Testis (tissue), 3 donors: ENCODE measurements around the gene CCNY. TPM values are rescaled to one million over a fixed set of nuclear protein-coding genes. Genes with fewer than 3 reads are reported as not detected.

ENCODE experiments used
- DNase-seq: peaks from one replicate; pipeline ENCODE4 v3.0.0-alpha.2; 2019
- H3K27ac ChIP-seq, 2 donors: fragments of 200-600 bp; sonication (generic); one replicate each; pipeline ENCODE4 v1.5.1; 2019
- H3K27me3 ChIP-seq: fragments of 200-600 bp; sonication (generic); one replicate; pipeline ENCODE4 v1.5.1; 2019
- H3K36me3 ChIP-seq: fragments of 200-600 bp; sonication (generic); one replicate; pipeline ENCODE4 v1.5.1; 2017; ENCODE audit warnings: low read depth; ENCODE audit errors: missing control alignments
- H3K4me1 ChIP-seq: fragments of 200-600 bp; sonication (generic); one replicate; pipeline ENCODE4 v1.5.1; 2019
- H3K4me3 ChIP-seq, 2 donors: fragments of 200-600 bp; sonication (generic); one replicate each; pipeline ENCODE4 v1.5.1; 2017 to 2019
- H3K9me3 ChIP-seq: fragments of 200-600 bp; sonication (generic); one replicate; pipeline ENCODE4 v1.5.1; 2017
- CTCF ChIP-seq, 3 experiments: fragments of 450-650 bp in 2 of 3; fragments of 200-600 bp in 1 of 3; sonication (generic) in 1 of 3; IDR thresholded peaks; one replicate each; pipeline ENCODE4 v1.5.1; 2016 to 2019; ENCODE audit warnings: antibody characterized with exemption in 3 of 3, mild to moderate bottlenecking in 2 of 3, moderate library complexity in 1 of 3
- POLR2A ChIP-seq: fragments of 450-650 bp; IDR thresholded peaks from one replicate; pipeline ENCODE4 v1.6.1; 2017; ENCODE audit warnings: antibody characterized with exemption, mild to moderate bottlenecking, moderate library complexity
- WGBS, 2 donors: methylation state at CpG; one replicate each; pipeline ENCODE4 v1.1.5; 2018; 5-methylcytosine and 5-hydroxymethylcytosine counted together
- intact Hi-C: fragments of 100-400 bp; cut with DNase I; formaldehyde crosslinking; loops from one replicate; pipeline ENCODE4 v1.15.1; 2023; ENCODE audit warnings: low total_unique reads
- polyA plus RNA-seq: library from polyadenylated mRNA; stranded (reverse); fragments of 350-450 nt; fragmentation: Illumina TruSeq; extraction: RNeasy Lipid Tissue Mini Kit (QIAGEN cat#74804); gene quantifications from one replicate; pipeline ENCODE4 v1.2.3, GENCODE V29; 2014; ENCODE audit warnings: low read depth, low replicate concordance; ENCODE audit not compliant: insufficient read depth
- total RNA-seq, 2 donors: library from RNA; depleted of rRNA; stranded (reverse); fragments of >200 nt; gene quantifications; one replicate each; pipeline ENCODE4 v1.2.3, GENCODE V29; 2016

CCNY gene
- total and polyA plus RNA-seq, 3 donors from 2014 or later: 103 to 380 (median 132) TPM

DNA sequence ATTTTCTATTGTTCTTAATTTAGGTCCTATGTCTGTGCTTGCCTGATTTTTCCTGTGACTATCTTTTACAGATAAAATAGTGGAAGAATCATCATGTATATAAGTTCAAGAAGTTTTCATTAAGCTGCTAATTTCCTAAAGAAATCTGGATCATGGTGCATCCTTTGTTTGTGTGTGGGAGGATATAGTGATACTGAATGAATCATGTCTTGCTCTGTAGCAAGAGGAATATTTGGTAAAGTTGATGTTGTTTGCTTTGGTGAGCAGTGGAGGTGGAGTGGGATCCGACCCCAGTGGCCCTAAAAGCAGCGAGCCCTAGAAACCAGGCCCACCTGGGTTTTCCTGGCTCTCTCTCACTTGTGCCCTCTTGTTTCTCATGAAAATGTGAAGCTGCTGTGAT, 83.7 kb downstream of the CCNY start:
- no peaks in the 10 kb centered on the region for H3K27me3 ChIP-seq
- no peaks in the 10 kb centered on the region for H3K36me3 ChIP-seq
- no peak overlapping the region for H3K4me3 ChIP-seq
- H3K27ac ChIP-seq: no peak overlapping the region
- no peaks in the 10 kb centered on the region for H3K9me3 ChIP-seq
- TF ChIP-seq CTCF (IDR thresholded peaks at IDR 0.05) (no peak), POLR2A (no peak)
- H3K4me1 ChIP-seq: peaks cover 18% of the 10 kb centered on the region
- DNase-seq: no peak
- WGBS, 2 donors: 65 to 71% methylated on average over 2 of the region's 2 CpGs
- intact Hi-C loops: no loop called here

GRCh38 chr10:35420827-35421552, 84.7 kb downstream of the CCNY start:
- Histone ChIP-seq H3K36me3 (no peaks in the 10 kb centered on the region), H3K27ac (no peak overlapping the region), H3K9me3 (no peaks in the 10 kb centered on the region), H3K4me1 (peaks cover 18% of the 10 kb centered on the region), H3K4me3 (no peak overlapping the region), H3K27me3 (no peaks in the 10 kb centered on the region)
- no peak for DNase-seq
- TF ChIP-seq POLR2A: no peak
- TF ChIP-seq CTCF (IDR thresholded peaks at IDR 0.05): no peak
- intact Hi-C loops: no loop called here
- WGBS, 2 donors: 91 to 94% methylated on average over 11 of the region's 11 CpGs

- H3K27ac ChIP-seq: no peak overlapping the region
- no peak for DNase-seq
- no peaks in the 10 kb centered on the region for H3K9me3 ChIP-seq
- no peaks in the 10 kb centered on the region for H3K27me3 ChIP-seq
- H3K36me3 ChIP-seq: no peaks in the 10 kb centered on the region
- no peak overlapping the region for H3K4me3 ChIP-seq
- intact Hi-C loops: no loop called here
- TF ChIP-seq CTCF (IDR thresholded peaks at IDR 0.05) (no peak), POLR2A (no peak)
- WGBS, 2 donors: 77 to 88% methylated on average over 5 of the region's 5 CpGs
- H3K4me1 ChIP-seq: peaks cover 18% of the 10 kb centered on the region
Measured at GRCh38 chr10:35421553-35422178, 85.4 kb downstream of the CCNY start.

DNA sequence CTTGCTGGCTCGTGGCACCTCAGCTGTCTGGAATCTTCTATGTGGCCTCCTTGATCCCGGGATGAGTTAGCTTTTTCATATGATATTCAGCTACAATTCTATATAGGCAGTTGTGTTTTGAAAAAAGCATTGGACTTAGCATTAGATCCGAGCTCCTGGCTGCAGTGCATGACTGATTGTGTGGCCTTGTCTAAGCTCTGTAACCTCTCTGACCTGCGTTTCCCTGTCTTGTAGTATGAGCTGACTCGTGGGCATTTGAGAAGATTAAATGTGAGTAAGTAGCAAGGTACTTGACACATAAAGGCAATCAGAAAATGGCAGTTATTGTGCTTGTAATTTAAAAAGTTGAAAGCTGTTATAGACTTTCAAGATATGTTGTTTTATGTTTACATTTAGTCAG, 85.9 kb downstream of the CCNY start:
- no peaks in the 10 kb centered on the region for H3K9me3 ChIP-seq
- H3K27ac ChIP-seq: no peak overlapping the region
- H3K4me3 ChIP-seq: no peak overlapping the region
- peaks cover 18% of the 10 kb centered on the region for H3K4me1 ChIP-seq
- H3K36me3 ChIP-seq: no peaks in the 10 kb centered on the region
- TF ChIP-seq POLR2A: no peak
- no peak for TF ChIP-seq CTCF (IDR thresholded peaks at IDR 0.05)
- WGBS, 2 donors: 71 to 73% methylated on average over 5 of the region's 5 CpGs
- no peak for DNase-seq
- intact Hi-C loops: no loop called here
- H3K27me3 ChIP-seq: no peaks in the 10 kb centered on the region
